HL-60 (cell line): Measurements from ENCODE around the gene UNK.
"Not testable (repeated sequence)": the region's sequence is repeated elsewhere in the genome, so short reads cannot be mapped to it uniquely, and the experiment has no call there.

Source experiments
- DNase-seq, 2 experiments: peaks; one replicate each; pipeline ENCODE4 v3.0.0-alpha.2; 2010 to 2020; ENCODE audit warnings: low read depth in 1 of 2, low spot score in 1 of 2
- H3K27ac ChIP-seq: fragments of 250-450 bp; sonication (Bioruptor Pico); replicated peaks from 2 replicates; pipeline ENCODE4 v1.5.1; 2020; ENCODE audit warnings: mild to moderate bottlenecking, moderate library complexity
- H3K27me3 ChIP-seq: fragments of 250-450 bp; sonication (Bioruptor Pico); 2 replicates; pipeline ENCODE4 v1.5.1; 2021; ENCODE audit warnings: mild to moderate bottlenecking, moderate library complexity; ENCODE audit not compliant: insufficient read depth, poor library complexity, severe bottlenecking
- H3K4me3 ChIP-seq: replicated peaks from 2 replicates; pipeline ENCODE4 v1.5.1; 2011; ENCODE audit warnings: mild to moderate bottlenecking, control low read depth, low read length; ENCODE audit not compliant: insufficient read depth
- CTCF ChIP-seq: IDR thresholded peaks from one replicate; pipeline ENCODE4 v1.5.1; 2011; ENCODE audit warnings: low read length, control low read depth, inconsistent platforms; ENCODE audit not compliant: insufficient read depth
- GABPA ChIP-seq: IDR thresholded peaks from 2 replicates; pipeline ENCODE4 v1.6.1; 2012; ENCODE audit warnings: low read depth
- POLR2AphosphoS5 ChIP-seq: IDR thresholded peaks from 2 replicates; pipeline ENCODE4 v1.6.1; 2012; ENCODE audit warnings: low read depth
- REST ChIP-seq: IDR thresholded peaks from 2 replicates; pipeline ENCODE4 v1.6.1; 2012; ENCODE audit warnings: low read depth; ENCODE audit not compliant: insufficient replicate concordance
- SPI1 ChIP-seq: IDR thresholded peaks from 2 replicates; pipeline ENCODE4 v1.6.1; 2012; ENCODE audit warnings: low read depth, mild to moderate bottlenecking, borderline replicate concordance

The UNK gene

GRCh38 chr17:75758131-75758905 lies 26.3 kb upstream of the UNK start:
- no peak for DNase-seq
- Histone ChIP-seq H3K27ac (no peak overlapping the region), H3K4me3 (no peak overlapping the region)

GRCh38 chr17:75759457-75759856 lies 25.1 kb upstream of the UNK start:
- TF ChIP-seq REST (no peak), POLR2AphosphoS5 (no peak)
- no peak overlapping the region for H3K27ac ChIP-seq
- DNase-seq, result no peak

More at GRCh38 chr17:75758131-75758905, 26.3 kb upstream of the UNK start:
- TF ChIP-seq CTCF, result no peak
- no peak for TF ChIP-seq GABPA
- no peak for TF ChIP-seq POLR2AphosphoS5
- no peak for TF ChIP-seq REST
- no peak for TF ChIP-seq SPI1
- no peaks in the 10 kb centered on the region for H3K27me3 ChIP-seq

GRCh38 chr17:75759978-75760640 lies 24.5 kb upstream of the UNK start:
- not testable (repeated sequence) for DNase-seq

More at GRCh38 chr17:75759457-75759856, 25.1 kb upstream of the UNK start:
- Histone ChIP-seq H3K4me3 (no peak overlapping the region), H3K27me3 (no peaks in the 10 kb centered on the region)

GRCh38 chr17:75762513-75763268 lies 21.9 kb upstream of the UNK start:
- no peak for DNase-seq
- Histone ChIP-seq H3K27ac (no peak overlapping the region), H3K27me3 (no peaks in the 10 kb centered on the region), H3K4me3 (no peak overlapping the region)
- TF ChIP-seq SPI1, result no peak
- no peak for TF ChIP-seq CTCF
- TF ChIP-seq GABPA, result no peak
- TF ChIP-seq POLR2AphosphoS5, result no peak
- TF ChIP-seq REST, result no peak

More at GRCh38 chr17:75759978-75760640, 24.5 kb upstream of the UNK start:
- not testable (repeated sequence) for H3K27me3 ChIP-seq, H3K27ac ChIP-seq, H3K4me3 ChIP-seq
